ENCODE measurements around the gene LTBP3.

DNA sequence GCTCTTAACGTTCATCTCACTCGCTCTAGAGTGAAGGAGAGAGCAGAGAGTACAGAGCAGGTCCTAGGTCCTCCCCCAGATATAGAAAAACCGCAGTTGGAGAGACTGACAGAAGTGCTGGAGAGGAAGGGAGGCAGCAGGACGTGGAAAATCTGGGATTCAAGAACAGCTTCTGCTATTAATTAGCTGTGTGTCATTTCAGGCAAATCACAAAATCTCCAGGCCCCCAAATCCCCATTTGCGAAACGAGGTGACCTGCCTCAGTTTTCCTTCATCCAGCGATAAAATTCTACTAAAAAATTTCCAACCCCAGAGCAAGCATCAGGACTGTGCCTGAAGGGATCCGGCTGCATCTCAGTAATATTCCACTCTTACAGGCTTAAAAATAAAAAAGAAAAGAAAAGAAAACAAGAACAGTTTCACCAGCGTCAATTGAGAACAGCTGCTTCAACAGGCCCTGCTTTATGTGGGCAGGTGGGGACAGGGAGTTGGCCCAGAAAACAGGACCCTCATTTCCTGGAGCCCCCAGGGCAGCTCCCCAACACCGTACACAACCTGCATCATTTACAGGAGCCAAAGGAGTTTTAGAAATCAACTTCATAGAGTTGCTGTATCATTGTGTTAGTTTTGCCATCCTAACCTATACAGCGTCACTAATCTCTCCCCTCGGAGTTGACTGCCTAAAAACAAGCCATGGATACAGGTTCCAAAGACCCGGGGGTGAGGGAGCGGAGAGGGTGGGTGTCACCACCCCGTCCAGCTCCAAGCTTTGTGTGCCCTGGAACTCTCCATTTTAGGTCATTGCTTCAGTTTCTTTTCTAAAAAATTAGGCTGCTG lies 61.6 kb downstream of the LTBP3 start:
- TF ChIP-seq EP300 (IDR thresholded peaks at IDR 0.05): no peak
- TF ChIP-seq, protein P1, sequence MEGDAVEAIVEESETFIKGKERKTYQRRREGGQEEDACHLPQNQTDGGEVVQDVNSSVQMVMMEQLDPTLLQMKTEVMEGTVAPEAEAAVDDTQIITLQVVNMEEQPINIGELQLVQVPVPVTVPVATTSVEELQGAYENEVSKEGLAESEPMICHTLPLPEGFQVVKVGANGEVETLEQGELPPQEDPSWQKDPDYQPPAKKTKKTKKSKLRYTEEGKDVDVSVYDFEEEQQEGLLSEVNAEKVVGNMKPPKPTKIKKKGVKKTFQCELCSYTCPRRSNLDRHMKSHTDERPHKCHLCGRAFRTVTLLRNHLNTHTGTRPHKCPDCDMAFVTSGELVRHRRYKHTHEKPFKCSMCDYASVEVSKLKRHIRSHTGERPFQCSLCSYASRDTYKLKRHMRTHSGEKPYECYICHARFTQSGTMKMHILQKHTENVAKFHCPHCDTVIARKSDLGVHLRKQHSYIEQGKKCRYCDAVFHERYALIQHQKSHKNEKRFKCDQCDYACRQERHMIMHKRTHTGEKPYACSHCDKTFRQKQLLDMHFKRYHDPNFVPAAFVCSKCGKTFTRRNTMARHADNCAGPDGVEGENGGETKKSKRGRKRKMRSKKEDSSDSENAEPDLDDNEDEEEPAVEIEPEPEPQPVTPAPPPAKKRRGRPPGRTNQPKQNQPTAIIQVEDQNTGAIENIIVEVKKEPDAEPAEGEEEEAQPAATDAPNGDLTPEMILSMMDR (IDR thresholded peaks at IDR 0.05): no peak
- TF ChIP-seq POLR2A (IDR thresholded peaks at IDR 0.05): no peak
